Caco-2 (cell line): ENCODE results near the gene CACNA1S. TPM values are rescaled to one million over a fixed set of nuclear protein-coding genes. Genes with fewer than 3 reads are reported as not detected.

Source experiments
- BruUV-seq: library from RNA; stranded (reverse); fragments of 400-500 nt; replicated peaks from 2 replicates; lab custom pipeline; 2021; lab: Mats Ljungman, UMichigan
- CTCF ChIA-PET: fragments of 300-600 bp; sonication (Branson Sonifier 250); formaldehyde crosslinking; loops from one replicate; lab custom pipeline; 2022; ENCODE audit warnings: antibody characterized with exemption; lab: Charles Lee
- POLR2A ChIA-PET: fragments of 300-600 bp; sonication (Branson Sonifier 250); formaldehyde crosslinking; loops from one replicate; lab custom pipeline; 2022; ENCODE audit warnings: antibody characterized with exemption; lab: Charles Lee
- DNase-seq, 2 experiments: peaks; one replicate each; pipeline versions ENCODE4 v3.0.0 to v3.0.0-alpha.2; 2020 to 2022
- H3K27me3 ChIP-seq: replicated peaks from 2 replicates; pipeline ENCODE4 v1.6.0; 2011; ENCODE audit warnings: low read length; ENCODE audit not compliant: control insufficient read depth, insufficient read depth
- H3K36me3 ChIP-seq: 2 replicates; pipeline ENCODE4 v1.5.1; 2011; ENCODE audit warnings: low read length; ENCODE audit not compliant: control insufficient read depth, insufficient read depth
- H3K4me1 ChIP-seq: fragments of 250-450 bp; sonication (Bioruptor Pico); 2 replicates; pipeline ENCODE4 v1.5.1; 2020; ENCODE audit warnings: mild to moderate bottlenecking
- H3K4me3 ChIP-seq: 2 replicates; pipeline ENCODE4 v1.5.1; 2011; ENCODE audit warnings: low read depth, mild to moderate bottlenecking, control low read depth, low read length
- H3K9me3 ChIP-seq: fragments of 250-450 bp; sonication (Bioruptor Pico); 2 replicates; pipeline ENCODE4 v1.5.1; 2020; ENCODE audit warnings: mild to moderate bottlenecking, moderate library complexity
- H3K27ac Mint-ChIP-seq: one replicate; pipeline ENCODE4 v1.8.0; 2022; ENCODE audit warnings: mixed read lengths; ENCODE audit not compliant: unreplicated experiment
- H3K27me3 Mint-ChIP-seq: one replicate; pipeline ENCODE4 v1.8.0; 2022; ENCODE audit warnings: mixed read lengths; ENCODE audit not compliant: insufficient read depth, unreplicated experiment
- H3K36me3 Mint-ChIP-seq: one replicate; pipeline ENCODE4 v1.8.0; 2022; ENCODE audit warnings: mild to moderate bottlenecking, mixed read lengths; ENCODE audit not compliant: insufficient read depth, unreplicated experiment
- H3K4me1 Mint-ChIP-seq: one replicate; pipeline ENCODE4 v1.8.0; 2022; ENCODE audit warnings: low read depth, mixed read lengths; ENCODE audit not compliant: unreplicated experiment
- H3K4me3 Mint-ChIP-seq: one replicate; pipeline ENCODE4 v1.8.0; 2022; ENCODE audit warnings: mild to moderate bottlenecking, moderate library complexity, mixed read lengths; ENCODE audit not compliant: unreplicated experiment
- H3K9me3 Mint-ChIP-seq: one replicate; pipeline ENCODE4 v1.8.0; 2022; ENCODE audit warnings: mixed read lengths; ENCODE audit not compliant: unreplicated experiment
- CTCF ChIP-seq, 2 experiments: fragments of 200-600 bp in 1 of 2; IDR thresholded peaks; 1 replicate in 1 of 2; 2 replicates in 1 of 2; pipeline versions ENCODE4 v1.5.1 to v1.8.0; 2011 to 2022; ENCODE audit warnings: antibody characterized with exemption in 1 of 2, control low read depth in 1 of 2, inconsistent platforms in 1 of 2, low read depth in 1 of 2, low read length in 1 of 2, mild to moderate bottlenecking in 1 of 2, moderate library complexity in 1 of 2; ENCODE audit not compliant: insufficient read depth in 1 of 2, severe bottlenecking in 1 of 2, unreplicated experiment in 1 of 2
- intact Hi-C: fragments of 100-400 bp; cut with micrococcal nuclease; formaldehyde crosslinking; loops from one replicate; pipeline ENCODE4 v1.10.0; 2022; ENCODE audit not compliant: unreplicated experiment
- total RNA-seq: library from RNA; stranded (reverse); gene quantifications from 2 replicates; pipeline ENCODE4 v1.2.3, GENCODE V29; 2022

CACNA1S gene
- total RNA-seq, 1 experiment from 2014 or later, result 0.07 TPM

GRCh38 chr1:201023517-201023902, 88.7 kb downstream of the CACNA1S start, which contains the start of gene KIF21B:
KIF21B (minus strand) TSS chr1:201023714; CDS start chr1:201023383, 331 bp downstream.
- intact Hi-C loops, result loop anchor here (5.0 kb wide), 2 partner anchors 46 to 131 kb away; partner anchors contain the start of gene INAVA
- ChIA-PET POLR2A (interaction anchor here (1.2 kb wide), 1 partner anchor 128 kb away, joined by 4 read pairs; the partner anchor contains the start of gene INAVA), CTCF (interaction anchor here (0.7 kb wide), 1 partner anchor 338 kb away, joined by 13 read pairs; no protein-coding TSS in a partner anchor)
- Mint-ChIP-seq H3K9me3 (no peaks in the 10 kb centered on the region), H3K4me1 (peaks cover 25% of the 10 kb centered on the region), H3K36me3 (no peaks in the 10 kb centered on the region), H3K27ac (no peak within 1 kb of the TSS), H3K4me3 (peak within 1 kb of the TSS; percentile 66), H3K27me3 (peaks cover 3% of the 10 kb centered on the region)
- DNase-seq, result peak; percentile 87 to 94
- no peak for TF ChIP-seq CTCF (IDR thresholded peaks at IDR 0.05; ENCODE audit: insufficient read depth in 1 of 2, low read depth in 1 of 2, low read length in 1 of 2, severe bottlenecking in 1 of 2, unreplicated experiment in 1 of 2)
- Histone ChIP-seq H3K4me1 (peaks cover 21% of the 10 kb centered on the region), H3K27me3 (no peaks in the 10 kb centered on the region; the same call in 1 of the 2 replicates), H3K9me3 (no peaks in the 10 kb centered on the region), H3K36me3 (no peaks in the 10 kb centered on the region), H3K4me3 (peak within 1 kb of the TSS; percentile 63)
- no TSS peak for BruUV-seq

GRCh38 chr1:201022820-201023516, 89.3 kb downstream of the CACNA1S start:
- H3K9me3 Mint-ChIP-seq, result no peaks in the 10 kb centered on the region
- no peaks in the 10 kb centered on the region; the same call in 1 of the 2 replicates for H3K27me3 ChIP-seq
- H3K4me3 ChIP-seq, result peak overlapping the region; percentile 63
- peak in 1 of 2 experiments; percentile 12 for TF ChIP-seq CTCF (IDR thresholded peaks at IDR 0.05; ENCODE audit: insufficient read depth in 1 of 2, low read depth in 1 of 2, low read length in 1 of 2, severe bottlenecking in 1 of 2, unreplicated experiment in 1 of 2)
- POLR2A ChIA-PET, result no interaction called here
- CTCF ChIA-PET, result interaction anchor here (0.7 kb wide), 1 partner anchor 338 kb away, joined by 13 read pairs; no protein-coding TSS in a partner anchor
- H3K9me3 ChIP-seq, result no peaks in the 10 kb centered on the region
- H3K4me3 Mint-ChIP-seq, result peak overlapping the region; percentile 66
- no TSS peak for BruUV-seq
- no peak overlapping the region for H3K27ac Mint-ChIP-seq
- H3K4me1 Mint-ChIP-seq, result peaks cover 25% of the 10 kb centered on the region
- DNase-seq, result no peak
- peaks cover 21% of the 10 kb centered on the region for H3K4me1 ChIP-seq
- H3K27me3 Mint-ChIP-seq, result peaks cover 3% of the 10 kb centered on the region
- H3K36me3 ChIP-seq, result no peaks in the 10 kb centered on the region
- H3K36me3 Mint-ChIP-seq, result no peaks in the 10 kb centered on the region
- intact Hi-C loops, result loop anchor here (5.0 kb wide), 2 partner anchors 46 to 131 kb away; partner anchors contain the start of gene INAVA

GRCh38 chr1:201022493-201022819, 89.8 kb downstream of the CACNA1S start:
- H3K36me3 ChIP-seq, result no peaks in the 10 kb centered on the region
- H3K27ac Mint-ChIP-seq, result no peak overlapping the region
- intact Hi-C loops, result loop anchor here (5.0 kb wide), 2 partner anchors 45 to 130 kb away; partner anchors contain the start of gene INAVA
- H3K9me3 Mint-ChIP-seq, result no peaks in the 10 kb centered on the region
- H3K36me3 Mint-ChIP-seq, result no peaks in the 10 kb centered on the region
- H3K4me3 Mint-ChIP-seq, result peak overlapping the region; percentile 66
- peaks cover 3% of the 10 kb centered on the region for H3K27me3 Mint-ChIP-seq
- CTCF ChIA-PET, result no interaction called here
- no peaks in the 10 kb centered on the region for H3K9me3 ChIP-seq
- BruUV-seq, result no TSS peak
- H3K4me1 ChIP-seq, result peaks cover 21% of the 10 kb centered on the region
- H3K4me1 Mint-ChIP-seq, result peaks cover 25% of the 10 kb centered on the region
- POLR2A ChIA-PET, result no interaction called here
- no peak for DNase-seq
- TF ChIP-seq CTCF (IDR thresholded peaks at IDR 0.05; ENCODE audit: insufficient read depth in 1 of 2, low read depth in 1 of 2, low read length in 1 of 2, severe bottlenecking in 1 of 2, unreplicated experiment in 1 of 2), result no peak
- H3K4me3 ChIP-seq, result no peak overlapping the region
- no peaks in the 10 kb centered on the region; the same call in 1 of the 2 replicates for H3K27me3 ChIP-seq
